ENCODE results near the gene NUP214. TPM values are rescaled to one million over a fixed set of nuclear protein-coding genes. Genes with fewer than 3 reads are reported as not detected.
"Not testable (repeated sequence)": the region's sequence is repeated elsewhere in the genome, so short reads cannot be mapped to it uniquely, and the experiment has no call there.

NUP214 gene
- total RNA-seq, 1 donor from 2014 or later = 37.2 TPM

GRCh38 chr9:131181091-131181681, 55.8 kb downstream of the NUP214 start:
- TF ChIP-seq CTCF (conservative IDR thresholded peaks at IDR 0.05; ENCODE audit: low read depth, low read length) = peak; percentile 22
- no peak for DNase-seq (ENCODE audit: low read depth)
- no peak overlapping the region for H3K4me3 ChIP-seq (ENCODE audit: low read depth, low read length)

GRCh38 chr9:131185924-131186323, 60.5 kb downstream of the NUP214 start:
- no peak for DNase-seq (ENCODE audit: low read depth)
- no peak overlapping the region for H3K4me3 ChIP-seq (ENCODE audit: low read depth, low read length)
- no peak for TF ChIP-seq CTCF (conservative IDR thresholded peaks at IDR 0.05; ENCODE audit: low read depth, low read length)

GRCh38 chr9:131186622-131187021, 61.2 kb downstream of the NUP214 start:
- no peak for DNase-seq (ENCODE audit: low read depth)
- H3K4me3 ChIP-seq (ENCODE audit: low read depth, low read length) = no peak overlapping the region
- TF ChIP-seq CTCF (conservative IDR thresholded peaks at IDR 0.05; ENCODE audit: low read depth, low read length) = no peak

GRCh38 chr9:131187957-131188356, 62.6 kb downstream of the NUP214 start:
- no peak for TF ChIP-seq CTCF (conservative IDR thresholded peaks at IDR 0.05; ENCODE audit: low read depth, low read length)
- no peak overlapping the region for H3K4me3 ChIP-seq (ENCODE audit: low read depth, low read length)

GRCh38 chr9:131188976-131189375, 63.6 kb downstream of the NUP214 start:
- TF ChIP-seq CTCF (conservative IDR thresholded peaks at IDR 0.05; ENCODE audit: low read depth, low read length) = no peak

More at GRCh38 chr9:131187957-131188356, 62.6 kb downstream of the NUP214 start:
- DNase-seq (ENCODE audit: low read depth) = no peak

GRCh38 chr9:131190191-131190590, 64.8 kb downstream of the NUP214 start:
- DNase-seq (ENCODE audit: low read depth) = no peak

More at GRCh38 chr9:131188976-131189375, 63.6 kb downstream of the NUP214 start:
- H3K4me3 ChIP-seq (ENCODE audit: low read depth, low read length) = no peak overlapping the region
- DNase-seq (ENCODE audit: low read depth) = no peak

GRCh38 chr9:131191032-131191431, 65.6 kb downstream of the NUP214 start:
- not testable (repeated sequence) for H3K4me3 ChIP-seq (ENCODE audit: low read depth, low read length); DNase-seq (ENCODE audit: low read depth)

More at GRCh38 chr9:131190191-131190590, 64.8 kb downstream of the NUP214 start:
- H3K4me3 ChIP-seq (ENCODE audit: low read depth, low read length) = no peak overlapping the region
- no peak for TF ChIP-seq CTCF (conservative IDR thresholded peaks at IDR 0.05; ENCODE audit: low read depth, low read length)
